ENCODE measurements around the gene TSKS.

TSKS gene

DNA sequence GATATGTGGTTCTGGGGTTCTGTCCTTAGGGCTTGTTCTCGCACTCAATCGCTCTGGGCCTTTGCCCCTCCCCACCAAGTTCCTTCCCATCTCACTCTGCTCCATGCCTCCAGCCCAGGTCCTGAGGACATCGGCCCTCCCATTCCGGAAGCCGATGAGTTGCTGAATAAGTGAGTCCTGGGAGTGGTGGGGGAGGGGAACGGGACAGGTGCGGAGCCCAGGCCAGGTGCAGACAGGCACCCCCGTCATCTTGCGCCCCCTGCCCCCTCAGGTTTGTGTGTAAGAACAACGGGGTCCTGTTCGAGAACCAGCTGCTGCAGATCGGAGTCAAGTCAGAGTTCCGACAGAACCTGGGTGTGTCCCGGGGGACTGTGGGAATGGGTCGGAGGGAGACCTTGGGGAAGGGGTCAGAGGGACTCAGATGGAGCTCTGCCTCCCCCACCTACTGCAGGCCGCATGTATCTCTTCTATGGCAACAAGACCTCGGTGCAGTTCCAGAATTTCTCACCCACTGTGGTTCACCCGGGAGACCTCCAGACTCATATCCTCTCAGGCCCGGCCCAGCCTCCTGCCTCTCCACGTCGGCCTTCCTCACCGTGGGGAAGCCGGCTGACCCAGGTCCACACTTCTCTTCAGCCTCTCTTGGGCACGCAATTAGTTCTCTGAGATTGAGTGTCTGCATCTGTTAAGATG is 39.9 kb upstream of the TSKS start:
- no peak for TF ChIP-seq PRDM1 (tag by site-specific recombination; IDR thresholded peaks at IDR 0.05)
- no peak for TF ChIP-seq ZNF214 (tag by site-specific recombination; IDR thresholded peaks at IDR 0.05; ENCODE audit: borderline replicate concordance)
- no peak for TF ChIP-seq ZBTB20 (tag by site-specific recombination; IDR thresholded peaks at IDR 0.05)
- ChIA-PET POLR2A (interaction anchor here (0.6 to 1.0 kb wide), 2 partner anchors 10 to 32 kb away, joined by 3 to 7 read pairs; partner anchors contain the start of gene FUZ), CTCF (interaction anchor here (0.7 to 1.5 kb wide), 2 partner anchors 14 to 69 kb away, joined by 3 read pairs; no protein-coding TSS in a partner anchor)
- Histone ChIP-seq H3K4me3 (ENCODE audit: low read depth, low read length) (no peak overlapping the region), H3K36me3 (ENCODE audit: control insufficient read depth in 2 of 2, insufficient read depth in 1 of 2, low read length in 2 of 2) (peaks cover 21 to 71% of the 10 kb centered on the region in 2 experiments; a peak in 2 of 3 replicates), H3K9me3 (ENCODE audit: control insufficient read depth, insufficient read depth, low read depth, low read length) (no peaks in the 10 kb centered on the region), H3K4me1 (ENCODE audit: control insufficient read depth, insufficient read depth, low read length) (no peaks in the 10 kb centered on the region), H3K27ac (ENCODE audit: extremely low read depth, low read depth, low read length) (peak overlapping the region; percentile 31; the same call in 1 of the 2 replicates)

GRCh38 chr19:49801966-49802661 is 39.0 kb upstream of the TSKS start:
- H3K27ac ChIP-seq (ENCODE audit: extremely low read depth, low read depth, low read length) = no peak overlapping the region
- peaks cover 21 to 68% of the 10 kb centered on the region in 2 experiments; a peak in 2 of 3 replicates for H3K36me3 ChIP-seq (ENCODE audit: control insufficient read depth in 2 of 2, insufficient read depth in 1 of 2, low read length in 2 of 2)
- H3K4me3 ChIP-seq (ENCODE audit: low read depth, low read length) = no peak overlapping the region
- CTCF ChIA-PET = interaction anchor here (0.7 kb wide), 1 partner anchor 70 kb away, joined by 3 read pairs; no protein-coding TSS in a partner anchor
- POLR2A ChIA-PET = interaction anchor here (1.0 kb wide), 1 partner anchor 11 kb away, joined by 3 read pairs; the partner anchor contains the start of gene FUZ
- H3K9me3 ChIP-seq (ENCODE audit: control insufficient read depth, insufficient read depth, low read depth, low read length) = no peaks in the 10 kb centered on the region
- H3K4me1 ChIP-seq (ENCODE audit: control insufficient read depth, insufficient read depth, low read length) = no peaks in the 10 kb centered on the region
- TF ChIP-seq ZNF341 (tag by site-specific recombination; IDR thresholded peaks at IDR 0.05; ENCODE audit: low read depth) = peak; percentile 89
- peak; percentile 93 for TF ChIP-seq ZNF366 (tag by site-specific recombination; conservative IDR thresholded peaks at IDR 0.05)
- no peak for TF ChIP-seq ZFP37 (tag by site-specific recombination; IDR thresholded peaks at IDR 0.05)
- TF ChIP-seq EGR2 (tag by site-specific recombination; IDR thresholded peaks at IDR 0.05; ENCODE audit: low read depth) = peak; percentile 35
- TF ChIP-seq, protein P1, sequence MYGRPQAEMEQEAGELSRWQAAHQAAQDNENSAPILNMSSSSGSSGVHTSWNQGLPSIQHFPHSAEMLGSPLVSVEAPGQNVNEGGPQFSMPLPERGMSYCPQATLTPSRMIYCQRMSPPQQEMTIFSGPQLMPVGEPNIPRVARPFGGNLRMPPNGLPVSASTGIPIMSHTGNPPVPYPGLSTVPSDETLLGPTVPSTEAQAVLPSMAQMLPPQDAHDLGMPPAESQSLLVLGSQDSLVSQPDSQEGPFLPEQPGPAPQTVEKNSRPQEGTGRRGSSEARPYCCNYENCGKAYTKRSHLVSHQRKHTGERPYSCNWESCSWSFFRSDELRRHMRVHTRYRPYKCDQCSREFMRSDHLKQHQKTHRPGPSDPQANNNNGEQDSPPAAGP (tag by site-specific recombination; IDR thresholded peaks at IDR 0.05) = peak; percentile 37; the same call in 1 of the 2 replicates
- TF ChIP-seq, protein P2, sequence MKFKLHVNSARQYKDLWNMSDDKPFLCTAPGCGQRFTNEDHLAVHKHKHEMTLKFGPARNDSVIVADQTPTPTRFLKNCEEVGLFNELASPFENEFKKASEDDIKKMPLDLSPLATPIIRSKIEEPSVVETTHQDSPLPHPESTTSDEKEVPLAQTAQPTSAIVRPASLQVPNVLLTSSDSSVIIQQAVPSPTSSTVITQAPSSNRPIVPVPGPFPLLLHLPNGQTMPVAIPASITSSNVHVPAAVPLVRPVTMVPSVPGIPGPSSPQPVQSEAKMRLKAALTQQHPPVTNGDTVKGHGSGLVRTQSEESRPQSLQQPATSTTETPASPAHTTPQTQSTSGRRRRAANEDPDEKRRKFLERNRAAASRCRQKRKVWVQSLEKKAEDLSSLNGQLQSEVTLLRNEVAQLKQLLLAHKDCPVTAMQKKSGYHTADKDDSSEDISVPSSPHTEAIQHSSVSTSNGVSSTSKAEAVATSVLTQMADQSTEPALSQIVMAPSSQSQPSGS (tag by site-specific recombination; IDR thresholded peaks at IDR 0.05; ENCODE audit: low read depth) = no peak
- TF ChIP-seq FEZF1 (tag by site-specific recombination; IDR thresholded peaks at IDR 0.05) = peak; percentile 56
- TF ChIP-seq, protein P3, sequence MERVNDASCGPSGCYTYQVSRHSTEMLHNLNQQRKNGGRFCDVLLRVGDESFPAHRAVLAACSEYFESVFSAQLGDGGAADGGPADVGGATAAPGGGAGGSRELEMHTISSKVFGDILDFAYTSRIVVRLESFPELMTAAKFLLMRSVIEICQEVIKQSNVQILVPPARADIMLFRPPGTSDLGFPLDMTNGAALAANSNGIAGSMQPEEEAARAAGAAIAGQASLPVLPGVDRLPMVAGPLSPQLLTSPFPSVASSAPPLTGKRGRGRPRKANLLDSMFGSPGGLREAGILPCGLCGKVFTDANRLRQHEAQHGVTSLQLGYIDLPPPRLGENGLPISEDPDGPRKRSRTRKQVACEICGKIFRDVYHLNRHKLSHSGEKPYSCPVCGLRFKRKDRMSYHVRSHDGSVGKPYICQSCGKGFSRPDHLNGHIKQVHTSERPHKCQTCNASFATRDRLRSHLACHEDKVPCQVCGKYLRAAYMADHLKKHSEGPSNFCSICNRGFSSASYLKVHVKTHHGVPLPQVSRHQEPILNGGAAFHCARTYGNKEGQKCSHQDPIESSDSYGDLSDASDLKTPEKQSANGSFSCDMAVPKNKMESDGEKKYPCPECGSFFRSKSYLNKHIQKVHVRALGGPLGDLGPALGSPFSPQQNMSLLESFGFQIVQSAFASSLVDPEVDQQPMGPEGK (tag by site-specific recombination; IDR thresholded peaks at IDR 0.05) = peak; percentile 43; the same call in 1 of the 2 replicates
- no peak for TF ChIP-seq ZBTB8A (tag by site-specific recombination; IDR thresholded peaks at IDR 0.05)
- TF ChIP-seq ZNF530 (tag by site-specific recombination; IDR thresholded peaks at IDR 0.05; ENCODE audit: low read depth) = no peak
- no peak for TF ChIP-seq ZNF626 (tag by site-specific recombination; IDR thresholded peaks at IDR 0.05)
- peak; percentile 91 for TF ChIP-seq PRDM1 (tag by site-specific recombination; IDR thresholded peaks at IDR 0.05)
- 0 out of 2 replicates have a peak, but pooled peaks have one; percentile 34 for TF ChIP-seq KLF1 (tag by site-specific recombination; IDR thresholded peaks at IDR 0.05)
- TF ChIP-seq BCL11A (tag by site-specific recombination; IDR thresholded peaks at IDR 0.05; ENCODE audit: low read depth) = 0 out of 2 replicates have a peak, but pooled peaks have one; percentile 13
- TF ChIP-seq, protein P4, sequence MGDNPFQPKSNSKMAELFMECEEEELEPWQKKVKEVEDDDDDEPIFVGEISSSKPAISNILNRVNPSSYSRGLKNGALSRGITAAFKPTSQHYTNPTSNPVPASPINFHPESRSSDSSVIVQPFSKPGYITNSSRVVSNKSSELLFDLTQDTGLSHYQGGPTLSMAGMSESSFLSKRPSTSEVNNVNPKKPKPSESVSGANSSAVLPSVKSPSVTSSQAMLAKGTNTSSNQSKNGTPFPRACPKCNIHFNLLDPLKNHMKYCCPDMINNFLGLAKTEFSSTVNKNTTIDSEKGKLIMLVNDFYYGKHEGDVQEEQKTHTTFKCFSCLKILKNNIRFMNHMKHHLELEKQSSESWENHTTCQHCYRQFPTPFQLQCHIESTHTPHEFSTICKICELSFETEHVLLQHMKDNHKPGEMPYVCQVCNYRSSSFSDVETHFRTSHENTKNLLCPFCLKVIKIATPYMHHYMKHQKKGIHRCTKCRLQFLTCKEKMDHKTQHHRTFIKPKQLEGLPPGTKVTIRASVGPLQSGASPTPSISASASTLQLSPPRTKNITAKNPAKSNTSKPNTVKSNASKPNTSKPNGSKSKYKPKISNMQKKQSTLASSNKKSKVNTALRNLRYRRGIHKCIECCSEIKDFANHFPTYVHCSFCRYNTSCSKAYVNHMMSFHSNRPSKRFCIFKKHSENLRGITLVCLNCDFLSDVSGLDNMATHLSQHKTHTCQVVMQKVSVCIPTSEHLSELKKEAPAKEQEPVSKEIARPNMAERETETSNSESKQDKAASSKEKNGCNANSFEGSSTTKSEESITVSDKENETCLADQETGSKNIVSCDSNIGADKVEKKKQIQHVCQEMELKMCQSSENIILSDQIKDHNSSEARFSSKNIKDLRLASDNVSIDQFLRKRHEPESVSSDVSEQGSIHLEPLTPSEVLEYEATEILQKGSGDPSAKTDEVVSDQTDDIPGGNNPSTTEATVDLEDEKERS (tag by site-specific recombination; IDR thresholded peaks at IDR 0.05) = no peak
- TF ChIP-seq SP2 (tag by site-specific recombination; IDR thresholded peaks at IDR 0.05) = peak; percentile 91
- peak; percentile 50; the same call in 1 of the 2 replicates for TF ChIP-seq GLIS1 (tag by site-specific recombination; IDR thresholded peaks at IDR 0.05)
- 0 out of 2 replicates have a peak, but pooled peaks have one; percentile 11 for TF ChIP-seq BCL11B (tag by site-specific recombination; IDR thresholded peaks at IDR 0.05; ENCODE audit: low read depth)
- no peak for TF ChIP-seq RBAK (tag by site-specific recombination; IDR thresholded peaks at IDR 0.05)
- no peak for TF ChIP-seq ZBTB48 (tag by site-specific recombination; IDR thresholded peaks at IDR 0.05)
- 0 out of 2 replicates have a peak, but pooled peaks have one; percentile 14 for TF ChIP-seq ZFP69B (tag by site-specific recombination; IDR thresholded peaks at IDR 0.05)
- TF ChIP-seq YY1 (tag by site-specific recombination; IDR thresholded peaks at IDR 0.05) = no peak
- peak; percentile 56; the same call in 1 of the 2 replicates for TF ChIP-seq SP3 (tag by site-specific recombination; IDR thresholded peaks at IDR 0.05)
- no peak for TF ChIP-seq OVOL3 (tag by site-specific recombination; IDR thresholded peaks at IDR 0.05)
